Right lobe of liver (tissue), 4 donors: ENCODE measurements around the gene SH3BGRL2.

Experiments
- CTCF ChIP-seq, 4 donors: fragments of 200-600 bp in 3 of 4; fragments of 450-650 bp in 1 of 4; IDR thresholded peaks; one replicate each; pipeline versions ENCODE4 v1.5.1 to v1.8.0; 2016 to 2022; ENCODE audit warnings: antibody characterized with exemption in 4 of 4, mild to moderate bottlenecking in 2 of 4
- POLR2A ChIP-seq: fragments of 450-650 bp; IDR thresholded peaks from one replicate; pipeline ENCODE4 v1.6.1; 2017; ENCODE audit warnings: antibody characterized with exemption, mild to moderate bottlenecking
- donor health status: DM: no; HTN: no; CAD: no.
- donor health status: DM: no; HTN: no; CAD: no.
- donor health status: DM: no; HTN: yes; CAD: no.

GRCh38 chr6:79631693-79632172 lies 604 bp downstream of the SH3BGRL2 start:
- TF ChIP-seq CTCF (IDR thresholded peaks at IDR 0.05) (no peak), POLR2A (no peak)
